Epithelial cell of proximal tubule (primary cell): ENCODE results near the gene QRFP. TPM values are rescaled to one million over a fixed set of nuclear protein-coding genes. Genes with fewer than 3 reads are reported as not detected.

Experiments
- DNase-seq: peaks from one replicate; pipeline ENCODE4 v3.0.0-alpha.2; 2011; ENCODE audit warnings: low read depth
- H3K4me3 ChIP-seq: 2 replicates; pipeline ENCODE4 v1.5.1; 2011; ENCODE audit warnings: low read depth, mild to moderate bottlenecking, low read length
- CTCF ChIP-seq: conservative IDR thresholded peaks from 2 replicates; pipeline ENCODE4 v1.5.1; 2012; ENCODE audit warnings: low read depth, mild to moderate bottlenecking, low read length
- total RNA-seq: library from RNA; depleted of rRNA; stranded (reverse); fragments of >200 nt; gene quantifications from 2 replicates; pipeline ENCODE4 v1.2.3, GENCODE V29; 2015

The QRFP gene
- total RNA-seq, 1 donor from 2014 or later = not detected

- TF ChIP-seq CTCF = no peak
- no peak overlapping the region for H3K4me3 ChIP-seq
These were observed 40.8 kb upstream of the QRFP start for GRCh38 chr9:130937146-130938076.

GRCh38 chr9:130936285-130937117 is 39.9 kb upstream of the QRFP start:
- DNase-seq = no peak
- no peak overlapping the region for H3K4me3 ChIP-seq
- no peak for TF ChIP-seq CTCF

More at GRCh38 chr9:130937146-130938076, 40.8 kb upstream of the QRFP start:
- DNase-seq = no peak

GRCh38 chr9:130935648-130936271 is 39.1 kb upstream of the QRFP start:
- no peak for TF ChIP-seq CTCF
- no peak overlapping the region for H3K4me3 ChIP-seq
- no peak for DNase-seq

GRCh38 chr9:130934702-130935647 is 38.4 kb upstream of the QRFP start:
- H3K4me3 ChIP-seq = no peak overlapping the region
- no peak for DNase-seq
- no peak for TF ChIP-seq CTCF

GRCh38 chr9:130934246-130934645 is 37.6 kb upstream of the QRFP start:
- DNase-seq = no peak
- no peak overlapping the region for H3K4me3 ChIP-seq
- no peak for TF ChIP-seq CTCF
